ENCODE results near the gene STARD4.

DNA sequence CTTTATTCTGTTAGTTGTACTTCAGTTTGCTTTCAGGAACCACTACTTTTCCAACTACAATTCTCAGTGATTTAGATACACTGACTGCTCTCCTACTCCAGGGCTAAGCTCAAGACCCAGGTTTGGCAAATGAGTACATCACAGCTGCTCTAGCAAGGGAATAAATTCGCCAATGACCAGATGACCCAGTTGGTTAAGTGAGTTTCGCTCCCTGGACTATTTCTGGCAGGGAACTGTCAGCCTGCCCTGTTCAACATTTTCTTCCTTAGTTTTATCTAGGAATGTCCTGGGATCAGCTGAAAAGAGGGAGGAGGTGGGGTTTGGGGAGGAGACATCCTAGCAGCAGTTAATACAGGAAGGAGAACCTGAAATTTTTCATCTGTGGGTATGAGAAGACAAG lies 6.4 kb upstream of the STARD4 start:
- TF ChIP-seq, protein P1, sequence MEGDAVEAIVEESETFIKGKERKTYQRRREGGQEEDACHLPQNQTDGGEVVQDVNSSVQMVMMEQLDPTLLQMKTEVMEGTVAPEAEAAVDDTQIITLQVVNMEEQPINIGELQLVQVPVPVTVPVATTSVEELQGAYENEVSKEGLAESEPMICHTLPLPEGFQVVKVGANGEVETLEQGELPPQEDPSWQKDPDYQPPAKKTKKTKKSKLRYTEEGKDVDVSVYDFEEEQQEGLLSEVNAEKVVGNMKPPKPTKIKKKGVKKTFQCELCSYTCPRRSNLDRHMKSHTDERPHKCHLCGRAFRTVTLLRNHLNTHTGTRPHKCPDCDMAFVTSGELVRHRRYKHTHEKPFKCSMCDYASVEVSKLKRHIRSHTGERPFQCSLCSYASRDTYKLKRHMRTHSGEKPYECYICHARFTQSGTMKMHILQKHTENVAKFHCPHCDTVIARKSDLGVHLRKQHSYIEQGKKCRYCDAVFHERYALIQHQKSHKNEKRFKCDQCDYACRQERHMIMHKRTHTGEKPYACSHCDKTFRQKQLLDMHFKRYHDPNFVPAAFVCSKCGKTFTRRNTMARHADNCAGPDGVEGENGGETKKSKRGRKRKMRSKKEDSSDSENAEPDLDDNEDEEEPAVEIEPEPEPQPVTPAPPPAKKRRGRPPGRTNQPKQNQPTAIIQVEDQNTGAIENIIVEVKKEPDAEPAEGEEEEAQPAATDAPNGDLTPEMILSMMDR (IDR thresholded peaks at IDR 0.05), result no peak
- no peak for TF ChIP-seq ZFX (IDR thresholded peaks at IDR 0.05; ENCODE audit: borderline replicate concordance)

Data from 22Rv1 (cell line).